Spleen (tissue), 11 donors: Measurements from ENCODE around the gene MS4A13. TPM values are rescaled to one million over a fixed set of nuclear protein-coding genes. Genes with fewer than 3 reads are reported as not detected.

ENCODE experiments used
- DNase-seq: peaks from one replicate; pipeline ENCODE4 v3.0.0-alpha.2; 2020
- H3K27ac ChIP-seq, 8 donors: fragments of 200-600 bp; sonication (generic) in 7 of 8; 1 replicate in 4 of 8; 2 replicates in 4 of 8; pipeline versions ENCODE4 v1.5.0 to v1.8.0; 2016 to 2021; ENCODE audit warnings: inconsistent platforms in 4 of 8, mild to moderate bottlenecking in 4 of 8, moderate library complexity in 1 of 8
- H3K27me3 ChIP-seq, 7 donors: fragments of 200-600 bp; sonication (generic) in 6 of 7; replicated peaks in 1 of 7; 1 replicate in 4 of 7; 2 replicates in 3 of 7; pipeline versions ENCODE4 v1.5.0 to v1.8.0; 2016 to 2021; ENCODE audit warnings: inconsistent platforms in 3 of 7, mild to moderate bottlenecking in 1 of 7
- H3K36me3 ChIP-seq, 6 donors: fragments of 200-600 bp; sonication (generic) in 5 of 6; 1 replicate in 4 of 6; 2 replicates in 2 of 6; pipeline versions ENCODE4 v1.5.0 to v1.8.0; 2016 to 2021; ENCODE audit warnings: inconsistent platforms in 2 of 6
- H3K4me1 ChIP-seq, 6 donors: fragments of 200-600 bp; sonication (generic) in 5 of 6; 1 replicate in 3 of 6; 2 replicates in 3 of 6; pipeline versions ENCODE4 v1.5.0 to v1.8.0; 2016 to 2021; ENCODE audit warnings: inconsistent platforms in 3 of 6
- H3K4me3 ChIP-seq, 8 donors: fragments of 200-600 bp; sonication (generic) in 7 of 8; 1 replicate in 4 of 8; 2 replicates in 4 of 8; pipeline versions ENCODE4 v1.5.0 to v1.8.0; 2016 to 2021; ENCODE audit warnings: inconsistent platforms in 4 of 8, mild to moderate bottlenecking in 4 of 8, moderate library complexity in 2 of 8
- H3K9me3 ChIP-seq, 8 donors: fragments of 200-600 bp; sonication (generic) in 7 of 8; 1 replicate in 4 of 8; 2 replicates in 4 of 8; pipeline versions ENCODE4 v1.5.0 to v1.8.0; 2016 to 2021; ENCODE audit warnings: inconsistent platforms in 4 of 8
- CTCF ChIP-seq, 11 experiments: fragments of 200-600 bp in 7 of 11; fragments of 450-650 bp in 4 of 11; sonication (generic) in 4 of 11; IDR thresholded peaks in 8 of 11; conservative IDR thresholded peaks in 3 of 11; 1 replicate in 7 of 11; 2 replicates in 4 of 11; pipeline versions ENCODE4 v1.4.0 to v1.8.0; 2016 to 2021; ENCODE audit warnings: antibody characterized with exemption in 11 of 11, inconsistent platforms in 4 of 11, mild to moderate bottlenecking in 1 of 11
- POLR2A ChIP-seq, 3 donors: fragments of 450-650 bp; IDR thresholded peaks; one replicate each; pipeline ENCODE4 v1.5.1; 2017; ENCODE audit warnings: antibody characterized with exemption in 3 of 3, mild to moderate bottlenecking in 1 of 3
- POLR2AphosphoS5 ChIP-seq, 3 donors: sonication (generic); formaldehyde crosslinking; IDR thresholded peaks; one replicate each; pipeline ENCODE4 v1.5.1; 2017; ENCODE audit warnings: antibody characterized with exemption in 3 of 3
- WGBS, 5 donors: extraction: QIAGEN DNeasy Blood & Tissue Kit in 3 of 5; methylation state at CpG; one replicate each; pipeline versions ENCODE4 v1.1.5 to v1.1.7; 2013 to 2018; 5-methylcytosine and 5-hydroxymethylcytosine counted together
- intact Hi-C: fragments of 100-400 bp; cut with DNase I; formaldehyde crosslinking; loops from one replicate; pipeline ENCODE4 v1.15.0; 2023; ENCODE audit warnings: low total_unique reads
- polyA plus RNA-seq, 3 donors: library from polyadenylated mRNA; stranded (reverse); fragments of 200-250 nt; gene quantifications; one replicate each; pipeline ENCODE4 v1.2.1, GENCODE V29; 2013
- total RNA-seq, 7 donors: library from RNA; depleted of rRNA in 3 of 7; stranded (reverse); fragments of >200 nt in 3 of 7; fragmentation: NEBNext Ultra II Directional in 4 of 7; extraction: Animal tissue kit (Norgen Biotek cat#: 25700) in 4 of 7; gene quantifications; one replicate each; pipeline versions ENCODE4 v1.1.0 to v1.2.1, GENCODE V29; 2016 to 2021
- donor health status: healthy with polysubstance abuse.
- donor health status: DM: no; HTN: no; CAD: no; lungs with moderate emphysema.
- donor health status: DM: no; HTN: no; CAD: no.
- donor health status: Bipolar disorder and iron deficiency.
- donor health status: healthy.
- donor health status: DM: no; HTN: no; CAD: no.
- donor health status: DM: yes; HTN: yes; CAD: no.

Gene MS4A13
- total and polyA plus RNA-seq, 10 donors: not detected

- Histone ChIP-seq H3K36me3 (no peaks in the 10 kb centered on the region), H3K27ac (no peak overlapping the region), H3K4me1 (peaks cover 0 to 11% (median 0%) of the 10 kb centered on the region in 6 donors), H3K27me3 (no peaks in the 10 kb centered on the region), H3K9me3 (no peaks in the 10 kb centered on the region), H3K4me3 (no peak overlapping the region)
- intact Hi-C loops: no loop called here
- TF ChIP-seq POLR2A (IDR thresholded peaks at IDR 0.05) (no peak), POLR2AphosphoS5 (IDR thresholded peaks at IDR 0.05) (no peak), CTCF (IDR thresholded peaks at IDR 0.05 in 8 of 11, conservative IDR thresholded peaks at IDR 0.05 in 3 of 11) (no peak)
- WGBS, 5 donors: 15 to 38% (median 21%) methylated on average over 1 of the region's 1 CpG
- no peak for DNase-seq
Observed at GRCh38 chr11:60570970-60571369, 55.8 kb downstream of the MS4A13 start.

GRCh38 chr11:60589611-60590010, 74.4 kb downstream of the MS4A13 start:
- Histone ChIP-seq H3K27me3 (no peaks in the 10 kb centered on the region), H3K4me3 (no peak overlapping the region), H3K9me3 (peaks cover 4 to 29% (median 22%) of the 10 kb centered on the region in 8 donors), H3K27ac (no peak overlapping the region), H3K4me1 (no peaks in the 10 kb centered on the region), H3K36me3 (no peaks in the 10 kb centered on the region)
- TF ChIP-seq POLR2AphosphoS5 (IDR thresholded peaks at IDR 0.05): no peak
- TF ChIP-seq POLR2A (IDR thresholded peaks at IDR 0.05): no peak
- no peak for TF ChIP-seq CTCF (IDR thresholded peaks at IDR 0.05 in 8 of 11, conservative IDR thresholded peaks at IDR 0.05 in 3 of 11)
- WGBS, 5 donors: 75 to 87% (median 86%) methylated on average over 2 of the region's 2 CpGs
- intact Hi-C loops: no loop called here
- DNase-seq: no peak

Other genes with a start within 250 kb of the MS4A13 start
- 100 to 1,000 TPM in 3 of 7 donors, 10 to 100 TPM in 4; 28.2 to 130 (median 85.5) TPM for gene MS4A4A, start 234.7 kb upstream of the MS4A13 start, total RNA-seq
- gene MS4A4A, start 234.7 kb upstream of the MS4A13 start, polyA plus RNA-seq: 10 to 100 TPM; 24.3 to 48.7 (median 26.1) TPM
- 100 to 1,000 TPM in 1 of 7 donors, 1 to 10 TPM in 4, under 1 TPM in 1, not detected in 1; 0.95 to 128 (median 4.7) TPM for gene MS4A6E, start 188.1 kb upstream of the MS4A13 start, total RNA-seq
- gene MS4A6E, start 188.1 kb upstream of the MS4A13 start, polyA plus RNA-seq: 10 to 100 TPM in 1 of 3 donors, 1 to 10 TPM in 1, under 1 TPM in 1; 0.65 to 10.5 (median 7.2) TPM
- 100 to 1,000 TPM; 246 to 652 (median 397) TPM for gene MS4A7, start 136.9 kb upstream of the MS4A13 start, total RNA-seq
- gene MS4A7, start 136.9 kb upstream of the MS4A13 start, polyA plus RNA-seq: 10 to 100 TPM; 41.8 to 91.3 (median 78.7) TPM
- gene MS4A14, start 118.9 kb upstream of the MS4A13 start, total RNA-seq: 10 to 100 TPM in 2 of 7 donors, 1 to 10 TPM in 5; 2.6 to 18.0 (median 6.3) TPM
- 1 to 10 TPM; 1.0 to 5.3 (median 2.4) TPM for gene MS4A14, start 118.9 kb upstream of the MS4A13 start, polyA plus RNA-seq
- gene MS4A5, start 85.8 kb upstream of the MS4A13 start, total RNA-seq: not detected
- gene MS4A5, start 85.8 kb upstream of the MS4A13 start, polyA plus RNA-seq: not detected
- 100 to 1,000 TPM; 237 to 532 (median 344) TPM for gene MS4A1, start 59.5 kb upstream of the MS4A13 start, total RNA-seq
- 1,000 to 10,000 TPM in 1 of 3 donors, 100 to 1,000 TPM in 2; 575 to 1,116 (median 717) TPM for gene MS4A1, start 59.5 kb upstream of the MS4A13 start, polyA plus RNA-seq
- not detected for gene MS4A12, start 22.6 kb upstream of the MS4A13 start, total RNA-seq
- gene MS4A12, start 22.6 kb upstream of the MS4A13 start, polyA plus RNA-seq: under 1 TPM in 1 of 3 donors, not detected in 2; 0.10 TPM
- not detected for gene MS4A8, start 184.2 kb downstream of the MS4A13 start, total RNA-seq
- gene MS4A8, start 184.2 kb downstream of the MS4A13 start, polyA plus RNA-seq: under 1 TPM in 1 of 3 donors, not detected in 2; 0.19 TPM
- gene MS4A18, start 209.3 kb downstream of the MS4A13 start, total RNA-seq: not detected
- gene MS4A18, start 209.3 kb downstream of the MS4A13 start, polyA plus RNA-seq: not detected
- gene MS4A15, start 241.5 kb downstream of the MS4A13 start, total RNA-seq: not detected
- not detected for gene MS4A15, start 241.5 kb downstream of the MS4A13 start, polyA plus RNA-seq